Measurements from ENCODE around the gene MMP11. TPM values are rescaled to one million over a fixed set of nuclear protein-coding genes. Genes with fewer than 3 reads are reported as not detected.

Gene MMP11
- total and polyA plus RNA-seq, 2 of the 4 experiments (the other 2 are of a cell fraction): 2.2 to 6.0 TPM

DNA sequence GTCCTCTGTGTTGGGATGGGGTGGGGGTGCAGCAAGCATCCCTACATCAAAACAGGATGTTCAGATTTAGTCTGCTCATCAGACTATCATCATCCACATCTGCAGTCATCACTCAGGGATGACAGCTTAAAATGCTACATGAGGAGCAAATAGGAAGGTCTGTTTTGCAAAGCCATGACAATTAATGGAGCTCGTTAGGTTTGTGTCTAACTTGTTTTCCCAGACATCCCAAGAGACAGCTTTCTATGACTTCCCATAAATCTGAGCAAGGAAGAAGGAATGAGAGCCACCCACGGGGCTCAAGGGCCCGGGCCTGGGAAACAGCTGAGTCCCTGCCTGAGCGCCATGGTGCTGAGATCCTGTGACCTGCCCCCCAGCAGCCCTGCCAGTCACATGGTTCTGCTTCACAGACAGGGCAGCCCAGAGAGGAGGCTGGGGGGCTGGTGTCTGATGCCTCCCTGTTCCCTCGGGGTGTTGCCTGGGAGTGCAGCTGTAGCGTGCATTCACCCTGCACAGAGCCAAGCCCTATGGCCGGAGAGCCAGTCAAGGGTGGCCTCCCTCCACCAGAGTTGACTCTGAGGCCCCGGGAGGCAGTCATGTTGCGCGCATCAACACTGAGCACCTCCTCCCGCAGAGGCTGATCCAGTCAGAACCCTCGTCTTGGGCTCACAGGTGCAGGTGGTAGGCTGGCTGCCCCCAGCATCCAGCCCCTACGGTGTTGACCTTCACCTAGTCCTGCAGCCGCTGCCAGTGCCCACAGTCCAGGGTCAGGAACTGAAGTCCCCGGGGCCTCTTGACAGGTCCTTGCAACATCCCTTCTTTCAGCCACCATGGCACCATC is 54.1 kb downstream of the MMP11 start:
- POLR2A ChIA-PET (ENCODE audit: unreplicated experiment): no interaction called here
- peak; percentile 26 for DNase-seq
- H2BK120ac ChIP-seq (ENCODE audit: low read depth, low read length): peak overlapping the region; percentile 65

More for the DNA sequence above, 54.1 kb downstream of the MMP11 start:
- BruUV-seq (replicated peaks): no TSS peak
- Histone ChIP-seq H3K9me3 (ENCODE audit: control insufficient read depth, insufficient read depth, low read length) (peaks cover 3% of the 10 kb centered on the region; the same call in 1 of the 2 replicates), H3K4me1 (ENCODE audit: control insufficient read depth, insufficient read depth, low read length) (peaks cover 12% of the 10 kb centered on the region), H2BK15ac (ENCODE audit: low read depth, low read length) (no peak overlapping the region; the same call in 2 of the 3 replicates), H3K36me3 (ENCODE audit: control insufficient read depth, insufficient read depth, low read length) (peaks cover 80% of the 10 kb centered on the region), H2AK5ac (ENCODE audit: low read depth, low read length) (peak overlapping the region; percentile 59; the same call in 1 of the 2 replicates), H2BK5ac (ENCODE audit: low read depth, low read length, poor library complexity, severe bottlenecking) (peak overlapping the region; percentile 93), H2AFZ (replicated peaks; ENCODE audit: low read length, poor library complexity) (no peak overlapping the region), H3K56ac (ENCODE audit: extremely low read depth, insufficient read depth, low read length) (no peak overlapping the region), H3K18ac (ENCODE audit: low read depth, low read length) (peak overlapping the region; percentile 96), H2BK20ac (ENCODE audit: low read depth, low read length) (peak overlapping the region; percentile 81), H4K20me1 (ENCODE audit: insufficient read depth, low read length) (peaks cover 20% of the 10 kb centered on the region), H4K5ac (ENCODE audit: low read depth, low read length) (peak overlapping the region; percentile 85; the same call in 1 of the 2 replicates), H3K9me1 (ENCODE audit: insufficient read depth, low read length) (peaks cover 34% of the 10 kb centered on the region), H3K27me3 (ENCODE audit: control insufficient read depth, insufficient read depth, low read length) (no peaks in the 10 kb centered on the region), H3K4ac (ENCODE audit: low read depth, low read length) (peak overlapping the region; percentile 84; the same call in 1 of the 2 replicates), H2AK9ac (replicated peaks; ENCODE audit: low read depth, low read length, poor library complexity) (peak overlapping the region; percentile 77), H4K91ac (ENCODE audit: insufficient read depth, low read depth, low read length) (peak overlapping the region; percentile 78), H3K14ac (replicated peaks; ENCODE audit: low read depth, low read length) (peak overlapping the region; percentile 96), H3K4me3 (ENCODE audit: insufficient read depth, low read depth, low read length) (no peak overlapping the region), H3K9ac (ENCODE audit: low read depth, low read length) (no peak overlapping the region), H3K23ac (ENCODE audit: low read depth, low read length) (0 out of 2 replicates have a peak overlapping the region, but pooled peaks have one; percentile 65), H3K4me2 (ENCODE audit: low read depth, low read length) (no peak overlapping the region), H3K79me1 (ENCODE audit: low read depth in 1 of 2, low read length in 2 of 2) (peaks cover 10 to 56% of the 10 kb centered on the region in 2 experiments), H4K8ac (ENCODE audit: low read depth in 2 of 2, low read length in 2 of 2) (peak overlapping the region; percentile 52 to 90; a peak in 3 of 4 replicates), H3K27ac (ENCODE audit: insufficient read depth, low read length) (peak overlapping the region; percentile 57; the same call in 1 of the 2 replicates)
- in situ Hi-C loops (cut with MboI; ENCODE audit: low sequenced_read_pairs) (no loop called here), dilution Hi-C loops (cut with HindIII; ENCODE audit: low sequenced_read_pairs, unreplicated experiment) (no loop called here), intact Hi-C loops (cut with micrococcal nuclease) (no loop called here)
- TF ChIP-seq, protein P1, sequence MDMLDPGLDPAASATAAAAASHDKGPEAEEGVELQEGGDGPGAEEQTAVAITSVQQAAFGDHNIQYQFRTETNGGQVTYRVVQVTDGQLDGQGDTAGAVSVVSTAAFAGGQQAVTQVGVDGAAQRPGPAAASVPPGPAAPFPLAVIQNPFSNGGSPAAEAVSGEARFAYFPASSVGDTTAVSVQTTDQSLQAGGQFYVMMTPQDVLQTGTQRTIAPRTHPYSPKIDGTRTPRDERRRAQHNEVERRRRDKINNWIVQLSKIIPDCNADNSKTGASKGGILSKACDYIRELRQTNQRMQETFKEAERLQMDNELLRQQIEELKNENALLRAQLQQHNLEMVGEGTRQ (IDR thresholded peaks at IDR 0.05; ENCODE audit: low read depth, low read length): 0 out of 2 replicates have a peak, but pooled peaks have one; percentile 42
- TF ChIP-seq SMC3 (IDR thresholded peaks at IDR 0.05; ENCODE audit: low read depth, low read length): no peak
- 86% methylated on average over 11 of the region's 15 CpGs; no CpG with 5 or more reads in 1 of the 2 experiments for WGBS, 2 experiments (ENCODE audit: extremely low coverage in 2 of 2, insufficient read length in 1 of 2)
- ATAC-seq (ENCODE audit: low read depth): peak; percentile 24; the same call in 1 of the 2 replicates
- CTCF ChIA-PET: no interaction called here

Measured in IMR-90 (cell line).